Fibroblast of pulmonary artery (primary cell): ENCODE data around the gene GPR3.
"Not testable (repeated sequence)": the region's sequence is repeated elsewhere in the genome, so short reads cannot be mapped to it uniquely, and the experiment has no call there.

Source experiments
- DNase-seq: peaks from one replicate; pipeline ENCODE4 v3.0.0-alpha.2; 2010; ENCODE audit warnings: low read depth
- H3K4me3 ChIP-seq: replicated peaks from 2 replicates; pipeline ENCODE4 v1.5.1; 2011; ENCODE audit warnings: low read depth, mild to moderate bottlenecking, control low read depth, low read length, moderate library complexity
- TF ChIP-seq, protein P1 (sequence below): IDR thresholded peaks from 2 replicates; pipeline ENCODE4 v1.5.1; 2011; ENCODE audit warnings: mild to moderate bottlenecking, control low read depth, low read length, inconsistent platforms; ENCODE audit errors: missing control alignments

Gene GPR3

DNA sequence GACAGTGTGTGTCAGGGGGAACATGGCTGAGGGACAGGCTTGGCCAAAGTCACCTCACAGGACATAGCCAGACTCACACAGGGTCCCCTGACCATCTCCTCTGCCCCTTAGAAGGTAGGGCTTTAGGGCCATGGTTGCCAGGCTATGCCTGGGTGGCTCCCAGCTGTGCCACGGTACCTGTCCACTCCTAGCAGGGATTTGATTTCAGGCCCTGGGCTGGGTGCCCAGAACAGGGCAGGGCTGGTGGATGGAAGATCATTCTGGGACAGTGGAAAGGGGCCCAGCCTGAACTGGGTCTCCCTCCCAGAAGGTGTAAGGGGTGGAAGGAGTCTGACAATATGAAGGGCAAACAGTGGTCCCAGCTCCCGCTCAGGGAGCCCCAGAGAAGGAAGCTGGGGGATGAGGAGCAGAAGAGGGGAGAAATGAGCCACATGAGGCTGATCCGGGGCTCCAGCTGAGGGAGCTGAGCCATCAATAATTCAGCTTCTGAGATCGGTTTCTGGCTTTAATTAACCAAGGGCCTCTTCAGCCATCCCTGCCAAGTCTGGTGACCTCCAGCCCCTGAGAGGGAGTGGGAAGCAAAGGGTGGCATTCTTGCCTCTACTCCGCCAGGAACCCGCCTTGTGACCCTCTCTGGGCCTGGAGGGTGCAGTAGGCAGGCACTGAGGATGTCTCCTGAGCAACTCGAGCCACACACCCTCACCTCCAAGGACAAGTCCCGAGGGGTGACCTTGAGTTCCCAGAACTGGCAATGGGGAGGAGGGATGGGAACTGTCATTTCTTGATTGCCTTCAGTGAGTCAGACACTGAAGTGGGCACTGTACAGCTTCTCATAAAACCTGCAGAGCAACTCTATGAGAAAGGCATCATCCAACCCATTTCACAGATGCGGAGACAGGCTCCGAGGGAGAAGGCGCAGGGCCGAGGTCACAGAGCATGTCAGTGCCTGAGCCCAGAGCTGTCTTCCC, 11.4 kb upstream of the GPR3 start:
- no peak overlapping the region for H3K4me3 ChIP-seq
- TF ChIP-seq, protein P1, sequence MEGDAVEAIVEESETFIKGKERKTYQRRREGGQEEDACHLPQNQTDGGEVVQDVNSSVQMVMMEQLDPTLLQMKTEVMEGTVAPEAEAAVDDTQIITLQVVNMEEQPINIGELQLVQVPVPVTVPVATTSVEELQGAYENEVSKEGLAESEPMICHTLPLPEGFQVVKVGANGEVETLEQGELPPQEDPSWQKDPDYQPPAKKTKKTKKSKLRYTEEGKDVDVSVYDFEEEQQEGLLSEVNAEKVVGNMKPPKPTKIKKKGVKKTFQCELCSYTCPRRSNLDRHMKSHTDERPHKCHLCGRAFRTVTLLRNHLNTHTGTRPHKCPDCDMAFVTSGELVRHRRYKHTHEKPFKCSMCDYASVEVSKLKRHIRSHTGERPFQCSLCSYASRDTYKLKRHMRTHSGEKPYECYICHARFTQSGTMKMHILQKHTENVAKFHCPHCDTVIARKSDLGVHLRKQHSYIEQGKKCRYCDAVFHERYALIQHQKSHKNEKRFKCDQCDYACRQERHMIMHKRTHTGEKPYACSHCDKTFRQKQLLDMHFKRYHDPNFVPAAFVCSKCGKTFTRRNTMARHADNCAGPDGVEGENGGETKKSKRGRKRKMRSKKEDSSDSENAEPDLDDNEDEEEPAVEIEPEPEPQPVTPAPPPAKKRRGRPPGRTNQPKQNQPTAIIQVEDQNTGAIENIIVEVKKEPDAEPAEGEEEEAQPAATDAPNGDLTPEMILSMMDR = no peak
- DNase-seq = no peak

DNA sequence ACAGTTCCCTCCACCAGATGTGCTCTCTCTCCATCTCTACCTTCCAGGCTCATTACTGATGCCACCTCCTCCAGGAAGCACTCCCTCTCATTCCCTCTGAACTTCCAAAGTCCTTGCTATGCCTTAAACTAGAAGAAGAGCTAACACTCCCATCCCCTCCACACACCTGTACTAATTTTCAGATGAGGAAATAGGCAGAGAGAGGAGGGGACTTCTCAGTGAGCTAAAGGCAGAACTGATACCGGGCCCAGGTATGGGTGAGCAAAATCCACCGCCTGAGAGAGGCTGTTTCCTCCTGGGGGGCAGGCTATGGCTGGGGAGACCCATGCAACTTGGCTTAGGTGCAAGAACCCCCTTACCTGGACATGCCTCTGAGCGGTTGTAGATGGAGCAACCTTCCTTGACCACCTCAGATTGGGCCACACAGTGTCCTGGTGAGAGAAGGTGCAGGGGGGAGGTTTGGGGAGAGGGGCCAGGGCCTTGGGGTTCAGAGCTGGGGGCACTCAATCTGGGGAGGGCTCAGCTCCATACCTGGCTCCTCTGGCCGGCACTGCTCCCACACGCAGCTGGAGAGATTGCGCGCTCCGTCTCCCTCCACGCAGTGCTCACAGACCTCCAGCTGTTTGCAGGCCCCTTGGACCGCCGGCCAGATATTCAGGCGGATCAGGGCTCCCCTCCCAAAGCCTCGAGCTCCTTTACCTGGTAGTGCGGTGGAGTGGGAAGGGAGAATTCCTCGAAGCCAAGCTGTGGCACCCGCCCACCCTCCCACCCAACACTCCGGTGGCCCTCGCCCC, 10.3 kb upstream of the GPR3 start:
- no peak overlapping the region for H3K4me3 ChIP-seq
- DNase-seq = no peak
- TF ChIP-seq, protein P1 = no peak

DNA sequence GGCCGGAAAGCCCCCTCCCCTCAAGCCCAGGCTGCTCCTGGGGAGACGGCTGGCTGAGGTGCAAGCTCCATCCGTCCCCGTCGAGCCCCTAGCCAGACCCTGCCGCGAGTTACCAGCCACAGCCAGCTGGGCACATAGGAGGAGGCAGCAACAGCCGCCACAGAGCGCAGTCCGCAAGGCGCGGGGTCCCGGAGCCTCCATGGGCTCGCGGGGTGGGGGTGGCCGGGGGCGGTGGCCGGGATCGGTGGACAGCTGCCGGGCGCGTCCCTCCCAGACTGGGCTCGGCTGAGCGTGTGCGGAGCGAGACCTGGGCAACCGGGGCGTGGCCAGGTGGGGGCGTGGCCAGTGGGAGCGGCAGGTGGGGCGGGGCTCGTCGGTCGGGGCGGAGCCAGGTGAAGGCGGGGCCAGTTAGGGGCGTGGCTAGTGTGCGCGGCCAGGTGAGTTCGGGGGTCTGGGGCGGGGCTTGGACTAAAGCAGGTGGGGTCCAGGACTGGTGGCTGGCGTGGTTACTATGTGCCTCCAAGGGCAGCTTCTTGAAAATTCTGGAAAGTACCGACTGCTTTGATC, 9.3 kb upstream of the GPR3 start, which contains the start of gene CD164L2:
TSS of gene CD164L2 (minus strand) at position 295 of the 567 bp plus-strand sequence. CDS start at position 201, 94 bp downstream.
- TF ChIP-seq, protein P1 = no peak
- H3K4me3 ChIP-seq = no peak within 1 kb of the TSS
- DNase-seq = no peak

DNA sequence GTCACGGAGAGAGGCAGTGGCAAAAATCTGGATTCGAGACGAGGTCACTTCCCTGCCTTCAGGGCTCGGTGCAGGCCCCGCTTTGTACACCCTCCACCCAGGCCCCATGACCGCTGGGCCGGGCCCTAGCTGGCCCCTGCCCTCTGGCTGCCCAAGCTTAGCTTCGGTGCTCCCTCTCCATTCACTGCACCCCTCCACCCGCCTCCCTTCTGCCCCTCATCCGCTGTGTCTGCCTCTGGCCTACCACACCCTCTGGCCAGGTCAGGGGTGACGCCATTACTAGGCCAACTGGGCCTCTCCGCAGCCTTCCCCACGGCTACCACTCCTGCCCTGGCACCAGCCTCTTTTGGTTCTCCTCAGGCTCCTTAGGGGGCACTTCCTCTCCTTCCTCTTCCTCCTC, 8.8 kb upstream of the GPR3 start:
- H3K4me3 ChIP-seq = no peak overlapping the region
- TF ChIP-seq, protein P1 = no peak
- DNase-seq = no peak

DNA sequence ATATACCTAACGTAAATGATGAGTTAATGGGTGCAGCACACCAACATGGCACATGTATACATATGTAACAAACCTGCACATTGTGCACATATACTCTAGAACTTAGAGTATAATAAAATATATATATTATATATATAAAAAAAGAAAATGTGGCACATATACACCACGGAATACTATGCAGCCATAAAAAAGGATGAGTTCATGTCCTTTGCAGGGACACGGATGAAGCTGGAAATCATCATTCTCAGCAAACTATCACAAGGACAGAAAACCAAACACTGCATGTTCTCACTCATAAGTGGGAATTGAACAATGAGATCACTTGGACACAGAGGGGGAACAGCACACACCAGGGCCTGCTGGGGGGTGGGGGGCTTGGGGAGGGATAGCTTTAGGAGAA, 7.6 kb upstream of the GPR3 start:
- H3K4me3 ChIP-seq = not testable (repeated sequence)

DNA sequence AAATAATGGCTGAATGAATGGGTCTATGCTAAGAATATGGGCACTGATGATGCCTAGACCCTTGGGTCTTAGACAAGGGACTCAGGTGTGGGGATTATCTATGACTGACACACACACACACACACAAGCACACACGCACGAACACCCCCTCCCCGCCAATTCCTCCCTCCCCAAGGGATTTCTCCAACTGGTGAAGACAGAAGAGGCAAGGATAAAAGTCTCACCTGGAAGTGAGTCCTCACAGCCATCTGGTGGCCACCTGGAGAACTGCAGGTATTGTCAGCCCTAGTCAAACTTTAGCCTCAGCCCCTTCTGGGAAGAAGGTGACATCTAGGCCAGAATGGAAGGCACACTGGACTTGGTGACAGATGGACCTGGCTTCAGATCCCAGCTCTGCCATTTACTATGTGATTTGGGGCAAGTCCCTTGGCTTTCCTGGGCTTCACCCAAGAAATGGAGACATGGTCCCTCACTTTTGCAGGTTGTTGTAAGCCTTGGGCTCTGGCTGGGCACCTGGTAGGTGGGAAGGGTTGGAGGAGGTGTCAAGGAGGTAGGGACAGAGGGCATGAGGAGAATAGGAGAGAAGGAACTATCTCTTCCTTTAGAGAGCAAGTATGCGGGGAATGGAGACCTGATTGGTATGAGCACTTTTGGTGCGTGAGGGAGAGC, 4.0 kb upstream of the GPR3 start:
- DNase-seq = peak; percentile 56
- TF ChIP-seq, protein P1 = peak; percentile 95
- H3K4me3 ChIP-seq = no peak overlapping the region

More for the DNA sequence above, 7.6 kb upstream of the GPR3 start:
- not testable (repeated sequence) for DNase-seq
